Measurements from ENCODE around the gene GPATCH1. TPM values are rescaled to one million over a fixed set of nuclear protein-coding genes. Genes with fewer than 3 reads are reported as not detected.

GPATCH1 gene
- total RNA-seq, 1 experiment from 2014 or later = 16.1 TPM

GRCh38 chr19:33060586-33060985 is 20.4 kb upstream of the GPATCH1 start:
- Histone ChIP-seq H3K4me1 (peaks cover 41% of the 10 kb centered on the region), H3K27me3 (replicated peaks; ENCODE audit: control insufficient read depth, insufficient read depth, low read length) (no peaks in the 10 kb centered on the region), H3K4me3 (ENCODE audit: low read depth, low read length) (no peak overlapping the region), H3K36me3 (ENCODE audit: control insufficient read depth, insufficient read depth, low read length) (peaks cover 1% of the 10 kb centered on the region), H3K9me3 (no peaks in the 10 kb centered on the region)
- no peaks in the 10 kb centered on the region for H3K27me3 Mint-ChIP-seq (ENCODE audit: insufficient read depth, unreplicated experiment)
- CTCF ChIA-PET = interaction anchor here (0.7 kb wide), 1 partner anchor 29 kb away, joined by 4 read pairs; no protein-coding TSS in a partner anchor
- POLR2A ChIA-PET = interaction anchor here (1.0 to 1.3 kb wide), 2 partner anchors 11 to 28 kb away, joined by 3 to 4 read pairs; no protein-coding TSS in a partner anchor
- no peak for DNase-seq
- no peaks in the 10 kb centered on the region for H3K9me3 Mint-ChIP-seq (ENCODE audit: unreplicated experiment)
- intact Hi-C loops (cut with micrococcal nuclease; ENCODE audit: unreplicated experiment) = loop anchor here (5.0 kb wide), 1 partner anchor 42 kb away; no protein-coding TSS in a partner anchor
- no TSS peak for BruUV-seq (replicated peaks)
- peaks cover 71% of the 10 kb centered on the region for H3K36me3 Mint-ChIP-seq (ENCODE audit: insufficient read depth, unreplicated experiment)
- TF ChIP-seq, protein P1, sequence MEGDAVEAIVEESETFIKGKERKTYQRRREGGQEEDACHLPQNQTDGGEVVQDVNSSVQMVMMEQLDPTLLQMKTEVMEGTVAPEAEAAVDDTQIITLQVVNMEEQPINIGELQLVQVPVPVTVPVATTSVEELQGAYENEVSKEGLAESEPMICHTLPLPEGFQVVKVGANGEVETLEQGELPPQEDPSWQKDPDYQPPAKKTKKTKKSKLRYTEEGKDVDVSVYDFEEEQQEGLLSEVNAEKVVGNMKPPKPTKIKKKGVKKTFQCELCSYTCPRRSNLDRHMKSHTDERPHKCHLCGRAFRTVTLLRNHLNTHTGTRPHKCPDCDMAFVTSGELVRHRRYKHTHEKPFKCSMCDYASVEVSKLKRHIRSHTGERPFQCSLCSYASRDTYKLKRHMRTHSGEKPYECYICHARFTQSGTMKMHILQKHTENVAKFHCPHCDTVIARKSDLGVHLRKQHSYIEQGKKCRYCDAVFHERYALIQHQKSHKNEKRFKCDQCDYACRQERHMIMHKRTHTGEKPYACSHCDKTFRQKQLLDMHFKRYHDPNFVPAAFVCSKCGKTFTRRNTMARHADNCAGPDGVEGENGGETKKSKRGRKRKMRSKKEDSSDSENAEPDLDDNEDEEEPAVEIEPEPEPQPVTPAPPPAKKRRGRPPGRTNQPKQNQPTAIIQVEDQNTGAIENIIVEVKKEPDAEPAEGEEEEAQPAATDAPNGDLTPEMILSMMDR (IDR thresholded peaks at IDR 0.05; ENCODE audit: insufficient read depth in 1 of 2, low read depth in 1 of 2, low read length in 1 of 2, severe bottlenecking in 1 of 2, unreplicated experiment in 1 of 2) = no peak
- peak overlapping the region; percentile 87 for H3K27ac Mint-ChIP-seq (ENCODE audit: unreplicated experiment)
- H3K4me3 Mint-ChIP-seq (ENCODE audit: unreplicated experiment) = no peak overlapping the region
- peaks cover 26% of the 10 kb centered on the region for H3K4me1 Mint-ChIP-seq (ENCODE audit: low read depth, unreplicated experiment)

DNA sequence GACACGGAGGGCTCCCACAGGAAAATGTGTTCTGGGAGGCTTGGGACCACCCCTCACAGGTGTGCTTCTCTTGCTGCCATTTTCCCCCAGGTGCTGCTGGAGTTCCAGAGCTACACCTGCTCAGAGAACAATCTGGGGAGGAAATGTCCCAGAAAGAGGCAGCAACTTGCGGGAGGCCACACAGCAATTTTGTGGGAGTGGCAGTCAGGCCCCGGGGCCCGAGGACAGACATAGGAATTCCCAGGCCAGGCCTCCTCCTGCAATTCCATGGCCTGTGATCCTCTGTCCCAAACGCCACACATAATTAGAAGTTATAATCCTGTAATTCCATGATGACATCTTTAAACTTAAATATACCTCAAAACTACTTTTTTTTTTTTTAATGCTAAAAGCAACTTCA is 18.1 kb upstream of the GPATCH1 start:
- no peaks in the 10 kb centered on the region for H3K9me3 Mint-ChIP-seq (ENCODE audit: unreplicated experiment)
- H3K36me3 Mint-ChIP-seq (ENCODE audit: insufficient read depth, unreplicated experiment) = peaks cover 48% of the 10 kb centered on the region
- TSS peak; percentile 61 for BruUV-seq (replicated peaks)
- Histone ChIP-seq H3K4me3 (ENCODE audit: low read depth, low read length) (peak overlapping the region; percentile 98), H3K9me3 (no peaks in the 10 kb centered on the region), H3K36me3 (ENCODE audit: control insufficient read depth, insufficient read depth, low read length) (peaks cover 1% of the 10 kb centered on the region), H3K4me1 (peaks cover 41% of the 10 kb centered on the region), H3K27me3 (replicated peaks; ENCODE audit: control insufficient read depth, insufficient read depth, low read length) (no peaks in the 10 kb centered on the region)
- H3K4me1 Mint-ChIP-seq (ENCODE audit: low read depth, unreplicated experiment) = peaks cover 26% of the 10 kb centered on the region
- no peaks in the 10 kb centered on the region for H3K27me3 Mint-ChIP-seq (ENCODE audit: insufficient read depth, unreplicated experiment)
- TF ChIP-seq, protein P1 (IDR thresholded peaks at IDR 0.05; ENCODE audit: insufficient read depth in 1 of 2, low read depth in 1 of 2, low read length in 1 of 2, severe bottlenecking in 1 of 2, unreplicated experiment in 1 of 2) = no peak
- DNase-seq = no peak
- peak overlapping the region; percentile 92 for H3K4me3 Mint-ChIP-seq (ENCODE audit: unreplicated experiment)
- ChIA-PET CTCF (no interaction called here), POLR2A (interaction anchor here (0.9 to 2.3 kb wide), 4 partner anchors 11 to 38 kb away, joined by 3 to 15 read pairs (median 4); no protein-coding TSS in a partner anchor)
- intact Hi-C loops (cut with micrococcal nuclease; ENCODE audit: unreplicated experiment) = loop anchor here (5.0 kb wide), 1 partner anchor 39 kb away; no protein-coding TSS in a partner anchor
- H3K27ac Mint-ChIP-seq (ENCODE audit: unreplicated experiment) = peak overlapping the region; percentile 90

- intact Hi-C loops (cut with micrococcal nuclease; ENCODE audit: unreplicated experiment) = loop anchor here (5.0 kb wide), 1 partner anchor 39 kb away; no protein-coding TSS in a partner anchor
- POLR2A ChIA-PET = interaction anchor here (0.9 to 2.3 kb wide), 5 partner anchors 12 to 37 kb away, joined by 3 to 15 read pairs (median 5); no protein-coding TSS in a partner anchor
Observed at GRCh38 chr19:33063356-33063752, 17.6 kb upstream of the GPATCH1 start.

More at GRCh38 chr19:33063356-33063752, 17.6 kb upstream of the GPATCH1 start:
- TF ChIP-seq, protein P1 (IDR thresholded peaks at IDR 0.05; ENCODE audit: insufficient read depth in 1 of 2, low read depth in 1 of 2, low read length in 1 of 2, severe bottlenecking in 1 of 2, unreplicated experiment in 1 of 2) = no peak
- peaks cover 41% of the 10 kb centered on the region for H3K4me1 ChIP-seq
- CTCF ChIA-PET = no interaction called here
- no TSS peak for BruUV-seq (replicated peaks)
- peak overlapping the region; percentile 98 for H3K4me3 ChIP-seq (ENCODE audit: low read depth, low read length)
- no peaks in the 10 kb centered on the region for H3K27me3 ChIP-seq (replicated peaks; ENCODE audit: control insufficient read depth, insufficient read depth, low read length)
- Mint-ChIP-seq H3K4me1 (ENCODE audit: low read depth, unreplicated experiment) (peaks cover 26% of the 10 kb centered on the region), H3K27ac (ENCODE audit: unreplicated experiment) (peak overlapping the region; percentile 90), H3K36me3 (ENCODE audit: insufficient read depth, unreplicated experiment) (peaks cover 45% of the 10 kb centered on the region), H3K4me3 (ENCODE audit: unreplicated experiment) (peak overlapping the region; percentile 92), H3K9me3 (ENCODE audit: unreplicated experiment) (no peaks in the 10 kb centered on the region), H3K27me3 (ENCODE audit: insufficient read depth, unreplicated experiment) (no peaks in the 10 kb centered on the region)
- peaks cover 1% of the 10 kb centered on the region; the same call in 1 of the 2 replicates for H3K36me3 ChIP-seq (ENCODE audit: control insufficient read depth, insufficient read depth, low read length)
- no peaks in the 10 kb centered on the region for H3K9me3 ChIP-seq
- no peak for DNase-seq
